HFF-Myc (cell line): ENCODE measurements around the gene SCN3A.

ENCODE experiments used
- DNase-seq: peaks from one replicate; pipeline ENCODE4 v3.0.0-alpha.2; 2011; ENCODE audit warnings: low read depth; ENCODE audit errors: extremely low read depth
- H3K4me3 ChIP-seq: replicated peaks from 2 replicates; pipeline ENCODE4 v1.5.1; 2011; ENCODE audit warnings: low read depth, mild to moderate bottlenecking, control low read depth, low read length
- CTCF ChIP-seq: IDR thresholded peaks from 2 replicates; pipeline ENCODE4 v1.5.1; 2012; ENCODE audit warnings: mild to moderate bottlenecking, low read depth, low read length, control low read depth; ENCODE audit errors: missing control alignments

SCN3A gene

GRCh38 chr2:165082479-165082878, 121.4 kb downstream of the SCN3A start:
- no peak overlapping the region for H3K4me3 ChIP-seq
- no peak for DNase-seq
- TF ChIP-seq CTCF = no peak

- no peak for DNase-seq
- no peak overlapping the region for H3K4me3 ChIP-seq
- no peak for TF ChIP-seq CTCF
Measured at GRCh38 chr2:165081276-165081675, 122.6 kb downstream of the SCN3A start.

DNA sequence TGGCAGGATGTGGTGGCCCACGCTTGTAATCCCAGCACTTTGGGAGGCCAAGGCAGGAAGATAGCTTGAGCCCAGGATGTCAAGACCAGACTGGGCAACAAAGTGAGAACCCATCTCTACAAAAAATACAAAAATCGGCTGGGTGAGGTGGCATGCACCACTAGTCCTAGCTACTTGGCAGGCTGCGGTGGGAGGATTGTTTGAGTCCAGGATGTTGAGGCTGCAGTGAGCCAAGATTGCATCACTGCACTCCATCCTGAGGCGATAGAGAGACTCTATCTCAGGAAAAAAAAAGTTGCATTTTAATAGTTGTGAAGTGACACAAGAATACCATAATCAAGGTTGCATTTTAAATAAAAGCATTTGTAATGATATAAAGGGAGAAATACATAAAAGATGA, 124.4 kb downstream of the SCN3A start:
- TF ChIP-seq CTCF = no peak
- no peak overlapping the region for H3K4me3 ChIP-seq
- DNase-seq = no peak

DNA sequence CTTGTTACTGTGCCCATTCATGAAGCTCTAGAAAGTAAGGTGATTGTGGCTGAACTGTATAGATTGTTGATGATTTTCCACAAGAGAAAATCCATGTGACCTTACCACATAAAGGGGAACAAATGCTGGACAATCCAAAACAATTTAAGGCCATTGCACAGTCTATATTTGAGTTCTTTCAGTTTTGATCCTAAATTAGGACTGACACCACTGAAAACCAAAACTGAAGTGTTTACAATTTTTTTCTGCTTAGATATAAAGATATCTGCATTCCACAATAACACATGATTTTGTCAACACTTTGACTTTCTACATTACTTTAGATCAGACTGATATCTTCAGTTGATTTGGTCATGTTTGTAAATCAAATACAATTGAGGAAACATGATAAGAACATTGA, 124.9 kb downstream of the SCN3A start:
- no peak for TF ChIP-seq CTCF
- DNase-seq = no peak
- H3K4me3 ChIP-seq = no peak overlapping the region

GRCh38 chr2:165074884-165075283, 129.0 kb downstream of the SCN3A start:
- no peak for DNase-seq
- TF ChIP-seq CTCF = peak; percentile 3
- H3K4me3 ChIP-seq = no peak overlapping the region

GRCh38 chr2:165074323-165074722, 129.5 kb downstream of the SCN3A start:
- no peak overlapping the region for H3K4me3 ChIP-seq
- DNase-seq = no peak
- TF ChIP-seq CTCF = no peak

GRCh38 chr2:165070076-165070475, 133.8 kb downstream of the SCN3A start:
- no peak for DNase-seq

More at GRCh38 chr2:165070076-165070475, 133.8 kb downstream of the SCN3A start:
- H3K4me3 ChIP-seq = no peak overlapping the region
- no peak for TF ChIP-seq CTCF
